Liver (tissue), 3 donors: ENCODE measurements around the gene SLC2A4.

Experiments
- CTCF ChIP-seq: fragments of 150-350 bp; IDR thresholded peaks from 2 replicates; pipeline ENCODE4 v1.5.1; 2017; ENCODE audit warnings: improper control_type of control experiment, low read depth, low read length; ENCODE audit not compliant: missing input control
- RAD21 ChIP-seq, 2 donors: IDR thresholded peaks; 2 replicates each; pipeline ENCODE4 v1.6.1; 2016; ENCODE audit warnings: antibody characterized with exemption in 2 of 2, mild to moderate bottlenecking in 2 of 2
- donor health status: healthy.
- donor health status: healthy.

GRCh38 chr17:7336240-7337175, 55.0 kb downstream of the SLC2A4 start, which contains the start of gene ACAP1:
- no peak for TF ChIP-seq CTCF
- TF ChIP-seq RAD21 (IDR thresholded peaks at IDR 0.05) = no peak
